Hepatocyte (in vitro differentiated cells): ENCODE data around the gene SLC2A10. TPM values are rescaled to one million over a fixed set of nuclear protein-coding genes. Genes with fewer than 3 reads are reported as not detected.
A peak's percentile ranks its signal among the peaks of the same experiment; 100 is the strongest.

ENCODE experiments used
- DNase-seq: peaks from one replicate; pipeline ENCODE4 v3.0.0-alpha.2; 2016; ENCODE audit warnings: low spot score
- H2AFZ ChIP-seq: fragments of 200-600 bp; sonication (generic); 2 replicates; pipeline ENCODE4 v1.6.0; 2016; ENCODE audit warnings: antibody characterized with exemption, mild to moderate bottlenecking
- H3K27ac ChIP-seq: fragments of 200-600 bp; sonication (generic); 2 replicates; pipeline ENCODE4 v1.5.1; 2016; ENCODE audit warnings: mild to moderate bottlenecking
- H3K27me3 ChIP-seq: fragments of 200-600 bp; sonication (generic); 2 replicates; pipeline ENCODE4 v1.6.1; 2016
- H3K36me3 ChIP-seq: fragments of 200-600 bp; sonication (generic); replicated peaks from 2 replicates; pipeline ENCODE4 v1.5.1; 2016; ENCODE audit warnings: low read depth; ENCODE audit not compliant: insufficient read depth
- H3K4me1 ChIP-seq: fragments of 200-600 bp; sonication (generic); 2 replicates; pipeline ENCODE4 v1.5.1; 2016; ENCODE audit warnings: mild to moderate bottlenecking, moderate library complexity; ENCODE audit not compliant: insufficient read depth
- H3K4me2 ChIP-seq: fragments of 200-600 bp; sonication (generic); 2 replicates; pipeline ENCODE4 v1.6.0; 2016
- H3K4me3 ChIP-seq: fragments of 200-600 bp; sonication (generic); 2 replicates; pipeline ENCODE4 v1.5.1; 2016; ENCODE audit warnings: mild to moderate bottlenecking
- H3K79me2 ChIP-seq: fragments of 200-600 bp; sonication (generic); 2 replicates; pipeline ENCODE4 v1.6.0; 2017; ENCODE audit warnings: mild to moderate bottlenecking
- H3K9me2 ChIP-seq: fragments of 200-600 bp; sonication (generic); replicated peaks from 2 replicates; pipeline ENCODE4 v1.6.0; 2017; ENCODE audit warnings: mild to moderate bottlenecking; ENCODE audit not compliant: insufficient read depth
- H3K9me3 ChIP-seq: fragments of 200-600 bp; sonication (generic); 2 replicates; pipeline ENCODE4 v1.5.1; 2016; ENCODE audit warnings: low read depth, mild to moderate bottlenecking
- H4K20me1 ChIP-seq: fragments of 200-600 bp; sonication (generic); 2 replicates; pipeline ENCODE4 v1.6.0; 2016; ENCODE audit warnings: mild to moderate bottlenecking; ENCODE audit not compliant: insufficient read depth, poor library complexity, severe bottlenecking
- EZH2 ChIP-seq: fragments of 200-600 bp; sonication (generic); IDR thresholded peaks from 2 replicates; pipeline ENCODE4 v1.6.1; 2016; ENCODE audit warnings: antibody characterized with exemption, mild to moderate bottlenecking, borderline replicate concordance
- EZH2phosphoT487 ChIP-seq: fragments of 200-600 bp; sonication (generic); IDR thresholded peaks from one replicate; pipeline ENCODE4 v1.6.1; 2018; ENCODE audit warnings: antibody characterized with exemption, mild to moderate bottlenecking, low read depth, moderate library complexity; ENCODE audit not compliant: unreplicated experiment, severe bottlenecking
- WGBS: methylation state at CpG from one replicate; pipeline ENCODE4 v1.1.6; 2016; ENCODE audit warnings: low lambda C conversion rate; ENCODE audit errors: missing lambda C conversion rate; 5-methylcytosine and 5-hydroxymethylcytosine counted together
- polyA plus RNA-seq: library from polyadenylated mRNA; unstranded; fragments of >200 nt; fragmentation: Nextera tagmentation; extraction: Ambion mirVana; gene quantifications from 2 replicates; pipeline ENCODE4 v1.2.1, GENCODE V29; 2016
- total RNA-seq: library from RNA; depleted of rRNA; stranded (reverse); fragments of >200 nt; gene quantifications from 2 replicates; pipeline ENCODE4 v1.2.3, GENCODE V29; 2014
- TF ChIP-seq, protein P1 (sequence below): fragments of 200-600 bp; sonication (generic); IDR thresholded peaks from 2 replicates; pipeline ENCODE4 v1.5.1; 2016; ENCODE audit warnings: antibody characterized with exemption, mild to moderate bottlenecking; ENCODE audit not compliant: poor library complexity

SLC2A10 gene
- total and polyA plus RNA-seq, 2 experiments from 2014 or later: 23.4 to 37.2 TPM

DNA sequence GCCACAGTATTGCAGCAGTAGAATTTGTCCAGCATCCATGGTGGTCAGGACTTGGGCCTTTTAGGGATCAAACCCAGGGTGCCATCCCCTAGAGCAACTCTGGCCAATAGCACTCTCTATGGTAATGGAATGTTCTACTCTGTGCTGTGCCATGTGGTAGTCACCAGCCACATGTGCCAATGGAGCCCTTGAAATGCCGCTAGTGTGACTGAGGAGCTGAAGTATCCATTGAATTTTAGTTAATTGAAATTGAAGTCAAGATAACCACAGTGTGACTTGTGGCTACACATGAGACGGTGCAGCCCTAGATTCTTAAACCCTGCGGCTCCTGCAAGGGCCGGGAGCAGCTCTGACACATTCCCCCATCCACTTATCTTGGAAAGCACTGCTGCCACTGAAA lies 54.6 kb downstream of the SLC2A10 start:
- Histone ChIP-seq H3K4me1 (no peaks in the 10 kb centered on the region), H3K4me3 (no peak overlapping the region), H4K20me1 (no peaks in the 10 kb centered on the region), H3K27me3 (no peaks in the 10 kb centered on the region), H3K27ac (no peak overlapping the region), H3K9me2 (no peaks in the 10 kb centered on the region), H3K36me3 (no peaks in the 10 kb centered on the region), H3K9me3 (no peaks in the 10 kb centered on the region), H3K79me2 (no peaks in the 10 kb centered on the region), H2AFZ (no peak overlapping the region), H3K4me2 (no peak overlapping the region)
- TF ChIP-seq, protein P1, sequence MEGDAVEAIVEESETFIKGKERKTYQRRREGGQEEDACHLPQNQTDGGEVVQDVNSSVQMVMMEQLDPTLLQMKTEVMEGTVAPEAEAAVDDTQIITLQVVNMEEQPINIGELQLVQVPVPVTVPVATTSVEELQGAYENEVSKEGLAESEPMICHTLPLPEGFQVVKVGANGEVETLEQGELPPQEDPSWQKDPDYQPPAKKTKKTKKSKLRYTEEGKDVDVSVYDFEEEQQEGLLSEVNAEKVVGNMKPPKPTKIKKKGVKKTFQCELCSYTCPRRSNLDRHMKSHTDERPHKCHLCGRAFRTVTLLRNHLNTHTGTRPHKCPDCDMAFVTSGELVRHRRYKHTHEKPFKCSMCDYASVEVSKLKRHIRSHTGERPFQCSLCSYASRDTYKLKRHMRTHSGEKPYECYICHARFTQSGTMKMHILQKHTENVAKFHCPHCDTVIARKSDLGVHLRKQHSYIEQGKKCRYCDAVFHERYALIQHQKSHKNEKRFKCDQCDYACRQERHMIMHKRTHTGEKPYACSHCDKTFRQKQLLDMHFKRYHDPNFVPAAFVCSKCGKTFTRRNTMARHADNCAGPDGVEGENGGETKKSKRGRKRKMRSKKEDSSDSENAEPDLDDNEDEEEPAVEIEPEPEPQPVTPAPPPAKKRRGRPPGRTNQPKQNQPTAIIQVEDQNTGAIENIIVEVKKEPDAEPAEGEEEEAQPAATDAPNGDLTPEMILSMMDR: no peak
- 90% methylated on average over 4 of the region's 4 CpGs for WGBS
- no peak for DNase-seq

DNA sequence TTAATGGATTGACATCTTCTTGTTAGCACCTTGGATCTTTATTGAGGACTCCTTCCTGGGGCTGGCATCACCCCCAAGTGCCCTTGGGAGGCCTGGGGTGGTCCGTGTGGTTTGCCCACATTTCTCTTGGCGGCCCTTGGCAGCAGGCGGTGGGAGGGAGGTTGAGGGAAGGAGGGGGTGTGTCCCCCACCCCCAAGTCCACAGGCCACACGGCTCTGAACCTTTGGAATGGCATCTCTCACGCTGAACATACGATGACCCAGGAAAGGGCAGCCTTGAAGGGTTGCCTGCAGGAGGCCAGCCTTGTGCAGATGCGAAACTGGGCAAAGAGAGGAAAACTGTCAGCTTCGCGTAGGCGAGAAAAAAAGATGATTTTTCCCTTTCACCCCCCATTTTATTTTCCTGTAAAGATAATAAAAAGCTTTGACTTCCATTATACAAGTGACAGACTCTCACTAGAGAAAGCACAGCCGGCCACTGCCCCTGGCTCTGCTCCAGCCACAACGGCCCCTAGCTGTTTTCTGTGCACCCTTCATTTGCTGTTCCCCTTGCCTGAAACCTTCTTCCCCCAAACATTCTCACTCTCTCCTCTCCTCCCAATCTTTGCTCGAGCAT lies 56.2 kb downstream of the SLC2A10 start:
- H3K4me2 ChIP-seq: no peak overlapping the region
- H3K9me2 ChIP-seq: no peaks in the 10 kb centered on the region
- no peak overlapping the region for H3K27ac ChIP-seq
- no peak overlapping the region for H2AFZ ChIP-seq
- no peaks in the 10 kb centered on the region for H3K9me3 ChIP-seq
- H3K36me3 ChIP-seq: no peaks in the 10 kb centered on the region
- no peak for TF ChIP-seq EZH2
- TF ChIP-seq EZH2phosphoT487: no peak
- TF ChIP-seq, protein P1: no peak
- H3K4me3 ChIP-seq: no peak overlapping the region
- H3K27me3 ChIP-seq: no peaks in the 10 kb centered on the region
- no peak for DNase-seq
- H4K20me1 ChIP-seq: no peaks in the 10 kb centered on the region
- 68% methylated on average over 13 of the region's 13 CpGs for WGBS
- no peaks in the 10 kb centered on the region for H3K79me2 ChIP-seq
- H3K4me1 ChIP-seq: no peaks in the 10 kb centered on the region

DNA sequence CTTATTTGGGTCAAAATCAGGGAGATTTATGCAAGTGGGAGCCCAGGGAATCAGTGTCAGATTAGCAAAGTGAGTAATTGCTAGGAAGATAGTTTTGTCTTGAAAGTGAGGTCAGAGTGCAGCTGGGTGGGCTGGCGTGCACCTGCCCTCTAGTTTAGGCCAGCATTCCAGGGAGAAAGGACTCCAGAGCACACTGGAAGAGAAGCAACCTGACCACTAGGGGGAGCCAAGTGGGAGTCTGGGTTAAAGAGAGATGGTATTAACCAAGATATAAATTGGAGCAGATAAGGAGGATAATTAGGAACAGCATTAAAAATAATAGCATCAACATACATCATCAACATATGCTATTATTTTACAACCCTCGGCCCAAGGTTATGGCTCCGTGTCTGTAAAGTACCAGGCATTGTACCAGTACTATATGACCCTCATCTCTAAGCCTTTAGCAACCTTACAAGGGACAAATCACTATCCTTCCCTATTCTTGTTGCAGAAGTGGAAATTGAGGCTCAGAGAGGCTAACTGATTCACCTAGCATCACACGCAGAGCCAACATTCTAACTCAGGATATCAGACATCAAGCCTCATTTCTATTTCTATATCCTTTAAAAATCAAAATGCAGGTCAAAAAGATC lies 57.8 kb downstream of the SLC2A10 start:
- 71% methylated on average over 4 of the region's 4 CpGs for WGBS
- no peaks in the 10 kb centered on the region for H4K20me1 ChIP-seq
- H3K4me1 ChIP-seq: no peaks in the 10 kb centered on the region

More for the DNA sequence above, 57.8 kb downstream of the SLC2A10 start:
- Histone ChIP-seq H3K79me2 (no peaks in the 10 kb centered on the region), H3K4me3 (no peak overlapping the region), H2AFZ (no peak overlapping the region), H3K36me3 (no peaks in the 10 kb centered on the region), H3K9me2 (no peaks in the 10 kb centered on the region), H3K27me3 (no peaks in the 10 kb centered on the region), H3K4me2 (no peak overlapping the region), H3K27ac (no peak overlapping the region), H3K9me3 (no peaks in the 10 kb centered on the region)
- DNase-seq: peak; percentile 70
- TF ChIP-seq, protein P1: peak; percentile 56
- TF ChIP-seq EZH2phosphoT487 (no peak), EZH2 (no peak)
